Parathyroid adenoma (tissue), 2 donors: Measurements from ENCODE around the gene BIRC6.

Source experiments
- H2AFZ ChIP-seq: fragments of 300-600 bp; sonication (generic); one replicate; pipeline ENCODE4 v1.7.0; 2017; ENCODE audit warnings: antibody characterized with exemption, mild to moderate bottlenecking
- H3K27ac ChIP-seq: fragments of 300-600 bp; sonication (generic); one replicate; pipeline ENCODE4 v1.7.0; 2017
- H3K27me3 ChIP-seq: fragments of 300-600 bp; sonication (generic); one replicate; pipeline ENCODE4 v1.7.0; 2017; ENCODE audit warnings: low read length; ENCODE audit not compliant: control insufficient read depth, insufficient read depth
- H3K36me3 ChIP-seq: fragments of 300-600 bp; sonication (generic); one replicate; pipeline ENCODE4 v1.7.0; 2017; ENCODE audit warnings: low read length; ENCODE audit not compliant: control insufficient read depth, insufficient read depth
- H3K4me1 ChIP-seq: fragments of 300-600 bp; sonication (generic); one replicate; pipeline ENCODE4 v1.7.0; 2017; ENCODE audit warnings: control low read depth
- H3K4me2 ChIP-seq: fragments of 300-600 bp; sonication (generic); one replicate; pipeline ENCODE4 v1.7.0; 2017; ENCODE audit warnings: low read length
- H3K4me3 ChIP-seq: fragments of 300-600 bp; sonication (generic); one replicate; pipeline ENCODE4 v1.7.0; 2017; ENCODE audit warnings: low read depth, low read length
- H3K79me2 ChIP-seq: fragments of 300-600 bp; sonication (generic); one replicate; pipeline ENCODE4 v1.7.0; 2017; ENCODE audit warnings: control low read depth
- H3K9ac ChIP-seq: fragments of 300-600 bp; sonication (generic); one replicate; pipeline ENCODE4 v1.7.0; 2017; ENCODE audit warnings: mild to moderate bottlenecking
- H3K9me3 ChIP-seq: fragments of 300-600 bp; sonication (generic); one replicate; pipeline ENCODE4 v1.7.0; 2017; ENCODE audit warnings: low read length; ENCODE audit not compliant: control insufficient read depth
- TF ChIP-seq, protein P1 (sequence below): fragments of 300-600 bp; sonication (generic); IDR thresholded peaks from one replicate; pipeline ENCODE4 v1.7.0; 2017; ENCODE audit warnings: antibody characterized with exemption, mild to moderate bottlenecking
- donor health status: primary hyperparathyroidism.

BIRC6 gene

DNA sequence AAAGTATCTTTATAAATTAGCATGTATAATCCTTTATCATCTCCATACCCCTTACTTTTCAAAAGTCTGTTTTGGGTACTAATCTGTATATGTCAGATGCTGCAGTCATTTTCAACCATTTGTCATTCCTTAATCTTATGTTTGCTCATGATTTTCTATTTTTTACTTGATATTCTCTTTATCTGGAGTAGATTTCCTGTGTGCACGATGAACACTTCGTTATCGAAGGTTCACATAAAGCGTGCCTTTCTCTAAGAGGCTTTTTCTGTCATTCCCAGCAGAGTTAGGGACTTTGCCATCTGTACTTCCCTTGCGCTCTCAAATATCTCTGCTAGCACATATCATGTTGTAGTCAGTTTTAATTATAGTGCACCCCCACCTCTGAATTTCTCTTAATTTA is 123.2 kb downstream of the BIRC6 start:
- Histone ChIP-seq H3K27me3 (no peaks in the 10 kb centered on the region), H3K9me3 (no peaks in the 10 kb centered on the region), H2AFZ (no peak overlapping the region), H3K79me2 (no peaks in the 10 kb centered on the region), H3K4me1 (no peaks in the 10 kb centered on the region), H3K4me3 (no peak overlapping the region), H3K27ac (no peak overlapping the region), H3K36me3 (no peaks in the 10 kb centered on the region), H3K4me2 (no peak overlapping the region), H3K9ac (no peak overlapping the region)
- TF ChIP-seq, protein P1, sequence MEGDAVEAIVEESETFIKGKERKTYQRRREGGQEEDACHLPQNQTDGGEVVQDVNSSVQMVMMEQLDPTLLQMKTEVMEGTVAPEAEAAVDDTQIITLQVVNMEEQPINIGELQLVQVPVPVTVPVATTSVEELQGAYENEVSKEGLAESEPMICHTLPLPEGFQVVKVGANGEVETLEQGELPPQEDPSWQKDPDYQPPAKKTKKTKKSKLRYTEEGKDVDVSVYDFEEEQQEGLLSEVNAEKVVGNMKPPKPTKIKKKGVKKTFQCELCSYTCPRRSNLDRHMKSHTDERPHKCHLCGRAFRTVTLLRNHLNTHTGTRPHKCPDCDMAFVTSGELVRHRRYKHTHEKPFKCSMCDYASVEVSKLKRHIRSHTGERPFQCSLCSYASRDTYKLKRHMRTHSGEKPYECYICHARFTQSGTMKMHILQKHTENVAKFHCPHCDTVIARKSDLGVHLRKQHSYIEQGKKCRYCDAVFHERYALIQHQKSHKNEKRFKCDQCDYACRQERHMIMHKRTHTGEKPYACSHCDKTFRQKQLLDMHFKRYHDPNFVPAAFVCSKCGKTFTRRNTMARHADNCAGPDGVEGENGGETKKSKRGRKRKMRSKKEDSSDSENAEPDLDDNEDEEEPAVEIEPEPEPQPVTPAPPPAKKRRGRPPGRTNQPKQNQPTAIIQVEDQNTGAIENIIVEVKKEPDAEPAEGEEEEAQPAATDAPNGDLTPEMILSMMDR, result no peak

DNA sequence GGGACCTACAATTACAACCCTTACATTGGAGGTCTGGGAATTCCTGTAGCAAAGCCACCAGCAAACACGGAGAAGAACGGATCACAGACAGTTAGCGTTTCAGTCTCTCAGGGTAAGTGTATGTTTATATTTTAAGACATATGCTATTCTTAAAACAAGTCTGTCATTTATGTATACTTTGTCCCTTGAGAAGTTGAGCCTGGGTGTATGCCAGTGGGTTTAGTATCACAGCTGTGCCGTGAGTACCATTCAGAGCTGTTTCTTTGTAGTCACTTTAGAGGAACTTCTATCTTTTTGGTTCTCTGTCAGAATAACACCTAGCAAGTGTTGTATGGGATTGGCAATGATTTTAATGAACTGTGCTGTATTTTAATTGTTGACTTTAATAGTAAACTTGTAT is 125.6 kb downstream of the BIRC6 start:
- H3K4me1 ChIP-seq, result no peaks in the 10 kb centered on the region
- TF ChIP-seq, protein P1, result no peak
- H3K9ac ChIP-seq, result no peak overlapping the region
- no peak overlapping the region for H3K4me3 ChIP-seq
- H3K9me3 ChIP-seq, result no peaks in the 10 kb centered on the region
- H3K27ac ChIP-seq, result no peak overlapping the region
- H2AFZ ChIP-seq, result no peak overlapping the region
- H3K36me3 ChIP-seq, result no peaks in the 10 kb centered on the region
- H3K27me3 ChIP-seq, result no peaks in the 10 kb centered on the region
- no peaks in the 10 kb centered on the region for H3K79me2 ChIP-seq
- no peak overlapping the region for H3K4me2 ChIP-seq

DNA sequence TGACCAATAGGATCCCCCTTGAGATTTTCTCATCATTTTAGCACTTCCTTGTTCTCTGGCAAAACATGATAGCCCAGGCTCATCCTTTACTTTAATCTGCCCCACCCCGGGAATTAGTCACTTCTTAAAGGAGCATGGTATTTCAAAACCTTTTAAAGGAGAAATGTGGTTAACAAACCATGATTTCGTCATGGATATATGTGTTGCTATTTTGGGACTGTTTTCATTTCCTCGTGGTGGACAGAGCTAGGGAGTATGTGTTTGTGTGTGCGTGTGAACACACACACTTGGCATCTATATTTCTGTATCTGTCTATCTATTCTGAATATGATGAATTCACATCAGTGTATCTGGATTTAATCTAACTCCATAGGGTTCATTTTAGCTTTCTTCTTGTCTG is 128.1 kb downstream of the BIRC6 start:
- Histone ChIP-seq H3K27me3 (no peaks in the 10 kb centered on the region), H3K9me3 (no peaks in the 10 kb centered on the region), H3K4me2 (no peak overlapping the region), H3K4me1 (no peaks in the 10 kb centered on the region), H3K27ac (no peak overlapping the region), H2AFZ (no peak overlapping the region), H3K4me3 (no peak overlapping the region), H3K9ac (no peak overlapping the region), H3K36me3 (no peaks in the 10 kb centered on the region), H3K79me2 (no peaks in the 10 kb centered on the region)
- TF ChIP-seq, protein P1, result no peak

DNA sequence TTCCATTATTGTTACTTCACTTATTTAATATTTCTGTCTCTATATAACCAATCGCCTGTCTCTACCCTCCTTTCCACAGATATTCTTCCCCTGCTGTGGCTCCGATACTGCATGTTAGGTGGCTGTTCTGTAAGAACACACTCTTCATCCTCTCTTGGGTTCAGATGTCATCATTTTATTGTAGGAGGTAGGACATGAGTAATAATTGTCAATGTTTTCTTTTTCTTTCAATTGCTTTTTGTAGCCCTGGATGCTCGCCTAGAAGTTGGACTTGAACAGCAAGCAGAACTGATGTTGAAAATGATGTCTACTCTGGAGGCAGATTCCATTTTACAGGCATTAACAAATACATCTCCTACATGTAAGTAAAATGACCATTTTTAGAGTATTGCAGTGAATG is 128.6 kb downstream of the BIRC6 start:
- H3K27ac ChIP-seq, result no peak overlapping the region
- TF ChIP-seq, protein P1, result no peak
- H3K27me3 ChIP-seq, result no peaks in the 10 kb centered on the region
- H3K36me3 ChIP-seq, result no peaks in the 10 kb centered on the region
- no peaks in the 10 kb centered on the region for H3K4me1 ChIP-seq
- H3K4me3 ChIP-seq, result no peak overlapping the region
- no peak overlapping the region for H2AFZ ChIP-seq
- no peaks in the 10 kb centered on the region for H3K79me2 ChIP-seq
- no peak overlapping the region for H3K9ac ChIP-seq
- no peak overlapping the region for H3K4me2 ChIP-seq
- no peaks in the 10 kb centered on the region for H3K9me3 ChIP-seq

DNA sequence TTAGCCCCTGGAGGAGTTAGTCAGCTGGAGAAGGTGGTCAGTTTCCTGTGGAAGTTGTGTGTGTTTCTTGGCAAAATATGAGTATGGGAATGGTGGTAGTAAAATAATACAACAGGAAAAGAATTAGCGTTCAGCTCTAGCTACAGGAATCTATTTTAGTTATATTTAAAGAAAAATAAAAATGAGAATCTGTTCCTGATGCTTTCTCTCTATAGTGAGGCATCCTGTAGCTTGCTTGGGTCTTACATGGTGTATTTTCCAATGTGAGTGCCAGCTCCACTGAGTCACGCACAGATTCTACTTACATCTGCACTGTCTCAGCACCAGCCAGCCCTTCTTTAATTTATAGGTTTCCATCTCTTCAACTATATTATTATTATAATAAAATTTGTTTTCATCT is 132.2 kb downstream of the BIRC6 start:
- no peak overlapping the region for H3K27ac ChIP-seq
- no peaks in the 10 kb centered on the region for H3K36me3 ChIP-seq
- TF ChIP-seq, protein P1, result no peak
- H3K27me3 ChIP-seq, result no peaks in the 10 kb centered on the region
- H3K4me2 ChIP-seq, result no peak overlapping the region
- no peak overlapping the region for H3K4me3 ChIP-seq
- no peaks in the 10 kb centered on the region for H3K9me3 ChIP-seq
- H3K4me1 ChIP-seq, result no peaks in the 10 kb centered on the region
- H2AFZ ChIP-seq, result no peak overlapping the region
- H3K79me2 ChIP-seq, result no peaks in the 10 kb centered on the region
- no peak overlapping the region for H3K9ac ChIP-seq
